K562 (cell line): ENCODE measurements around the gene ZNF860. TPM values are rescaled to one million over a fixed set of nuclear protein-coding genes. Genes with fewer than 3 reads are reported as not detected.

Experiments
- CC2D1A ChIP-seq: fragments of 450-650 bp; IDR thresholded peaks from 2 replicates; pipeline ENCODE4 v1.6.1; 2017; ENCODE audit warnings: mild to moderate bottlenecking
- MAFF ChIP-seq: IDR thresholded peaks from 2 replicates; pipeline ENCODE4 v1.6.1; 2012; ENCODE audit warnings: low read length, improper control_type of control experiment
- MAFG ChIP-seq: fragments of 450-650 bp; conservative IDR thresholded peaks from 2 replicates; pipeline ENCODE4 v1.6.1; 2016; ENCODE audit warnings: missing genetic modification characterization, missing compliant biosample characterization
- MAFK ChIP-seq: IDR thresholded peaks from 2 replicates; pipeline ENCODE4 v1.6.1; 2011; ENCODE audit warnings: low read length, improper control_type of control experiment
- polyA plus RNA-seq, 8 experiments: library from polyadenylated mRNA; depleted of rRNA in 4 of 8; stranded (reverse) in 5 of 8; unstranded in 3 of 8; fragments of >200 nt; fragmentation: Nextera tagmentation in 2 of 8; fragmentation: Illumina TruSeq in 1 of 8; extraction: Ambion mirVana in 2 of 8; extraction: Trizol in 1 of 8; gene quantifications; 2 replicates each; pipeline versions ENCODE4 v1.2.1 to v1.2.3, GENCODE V29; 2011 to 2014; ENCODE audit warnings: inconsistent platforms in 1 of 8, missing spikeins in 1 of 8
- total RNA-seq, 7 experiments: library from RNA; depleted of rRNA in 6 of 7; stranded (reverse); fragments of >200 nt in 6 of 7; fragmentation: Illumina TruSeq in 2 of 7; extraction: Trizol in 2 of 7; gene quantifications; 2 replicates each; pipeline versions ENCODE4 v1.2.1 to v1.2.3, GENCODE V29; 2011 to 2021; ENCODE audit warnings: low replicate concordance in 1 of 7
- TF ChIP-seq, protein P1 (sequence below): fragments of 450-650 bp; IDR thresholded peaks from 2 replicates; pipeline ENCODE4 v1.6.1; 2016; ENCODE audit warnings: mild to moderate bottlenecking, moderate library complexity
- TF ChIP-seq, protein P2 (sequence below): sonication (generic); IDR thresholded peaks from 2 replicates; pipeline ENCODE4 v1.6.1; 2016

Gene ZNF860
- total and polyA plus RNA-seq, 9 of the 15 experiments (the other 6 are each of a cell fraction or from before 2014, with no cell fraction given) = not detected

DNA sequence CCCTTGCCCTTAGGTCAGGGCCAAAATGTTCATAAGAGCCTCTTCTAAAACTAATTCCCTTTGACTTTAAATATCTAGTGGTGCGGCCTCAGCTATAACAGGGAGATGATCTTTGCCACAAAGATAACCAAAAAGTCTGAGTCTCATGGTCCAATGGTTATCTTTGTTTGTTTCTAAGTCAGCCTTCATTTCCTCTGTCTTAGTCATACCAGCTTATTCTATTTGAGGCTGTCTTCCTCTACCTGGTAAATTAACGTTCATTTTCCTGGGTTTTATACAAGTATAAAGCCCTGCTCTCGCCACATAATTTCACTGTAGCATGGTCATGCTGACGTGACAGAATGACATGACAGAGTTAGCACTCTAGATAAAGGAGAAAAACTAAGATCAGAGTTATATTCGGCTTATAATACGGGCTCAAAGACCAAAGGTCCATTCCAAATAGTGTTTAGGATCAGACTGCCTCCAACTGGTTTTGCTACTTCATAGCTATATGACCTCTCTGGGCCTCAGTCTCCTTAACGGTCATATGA lies 18.4 kb downstream of the ZNF860 start (continued):
- TF ChIP-seq, protein P1, sequence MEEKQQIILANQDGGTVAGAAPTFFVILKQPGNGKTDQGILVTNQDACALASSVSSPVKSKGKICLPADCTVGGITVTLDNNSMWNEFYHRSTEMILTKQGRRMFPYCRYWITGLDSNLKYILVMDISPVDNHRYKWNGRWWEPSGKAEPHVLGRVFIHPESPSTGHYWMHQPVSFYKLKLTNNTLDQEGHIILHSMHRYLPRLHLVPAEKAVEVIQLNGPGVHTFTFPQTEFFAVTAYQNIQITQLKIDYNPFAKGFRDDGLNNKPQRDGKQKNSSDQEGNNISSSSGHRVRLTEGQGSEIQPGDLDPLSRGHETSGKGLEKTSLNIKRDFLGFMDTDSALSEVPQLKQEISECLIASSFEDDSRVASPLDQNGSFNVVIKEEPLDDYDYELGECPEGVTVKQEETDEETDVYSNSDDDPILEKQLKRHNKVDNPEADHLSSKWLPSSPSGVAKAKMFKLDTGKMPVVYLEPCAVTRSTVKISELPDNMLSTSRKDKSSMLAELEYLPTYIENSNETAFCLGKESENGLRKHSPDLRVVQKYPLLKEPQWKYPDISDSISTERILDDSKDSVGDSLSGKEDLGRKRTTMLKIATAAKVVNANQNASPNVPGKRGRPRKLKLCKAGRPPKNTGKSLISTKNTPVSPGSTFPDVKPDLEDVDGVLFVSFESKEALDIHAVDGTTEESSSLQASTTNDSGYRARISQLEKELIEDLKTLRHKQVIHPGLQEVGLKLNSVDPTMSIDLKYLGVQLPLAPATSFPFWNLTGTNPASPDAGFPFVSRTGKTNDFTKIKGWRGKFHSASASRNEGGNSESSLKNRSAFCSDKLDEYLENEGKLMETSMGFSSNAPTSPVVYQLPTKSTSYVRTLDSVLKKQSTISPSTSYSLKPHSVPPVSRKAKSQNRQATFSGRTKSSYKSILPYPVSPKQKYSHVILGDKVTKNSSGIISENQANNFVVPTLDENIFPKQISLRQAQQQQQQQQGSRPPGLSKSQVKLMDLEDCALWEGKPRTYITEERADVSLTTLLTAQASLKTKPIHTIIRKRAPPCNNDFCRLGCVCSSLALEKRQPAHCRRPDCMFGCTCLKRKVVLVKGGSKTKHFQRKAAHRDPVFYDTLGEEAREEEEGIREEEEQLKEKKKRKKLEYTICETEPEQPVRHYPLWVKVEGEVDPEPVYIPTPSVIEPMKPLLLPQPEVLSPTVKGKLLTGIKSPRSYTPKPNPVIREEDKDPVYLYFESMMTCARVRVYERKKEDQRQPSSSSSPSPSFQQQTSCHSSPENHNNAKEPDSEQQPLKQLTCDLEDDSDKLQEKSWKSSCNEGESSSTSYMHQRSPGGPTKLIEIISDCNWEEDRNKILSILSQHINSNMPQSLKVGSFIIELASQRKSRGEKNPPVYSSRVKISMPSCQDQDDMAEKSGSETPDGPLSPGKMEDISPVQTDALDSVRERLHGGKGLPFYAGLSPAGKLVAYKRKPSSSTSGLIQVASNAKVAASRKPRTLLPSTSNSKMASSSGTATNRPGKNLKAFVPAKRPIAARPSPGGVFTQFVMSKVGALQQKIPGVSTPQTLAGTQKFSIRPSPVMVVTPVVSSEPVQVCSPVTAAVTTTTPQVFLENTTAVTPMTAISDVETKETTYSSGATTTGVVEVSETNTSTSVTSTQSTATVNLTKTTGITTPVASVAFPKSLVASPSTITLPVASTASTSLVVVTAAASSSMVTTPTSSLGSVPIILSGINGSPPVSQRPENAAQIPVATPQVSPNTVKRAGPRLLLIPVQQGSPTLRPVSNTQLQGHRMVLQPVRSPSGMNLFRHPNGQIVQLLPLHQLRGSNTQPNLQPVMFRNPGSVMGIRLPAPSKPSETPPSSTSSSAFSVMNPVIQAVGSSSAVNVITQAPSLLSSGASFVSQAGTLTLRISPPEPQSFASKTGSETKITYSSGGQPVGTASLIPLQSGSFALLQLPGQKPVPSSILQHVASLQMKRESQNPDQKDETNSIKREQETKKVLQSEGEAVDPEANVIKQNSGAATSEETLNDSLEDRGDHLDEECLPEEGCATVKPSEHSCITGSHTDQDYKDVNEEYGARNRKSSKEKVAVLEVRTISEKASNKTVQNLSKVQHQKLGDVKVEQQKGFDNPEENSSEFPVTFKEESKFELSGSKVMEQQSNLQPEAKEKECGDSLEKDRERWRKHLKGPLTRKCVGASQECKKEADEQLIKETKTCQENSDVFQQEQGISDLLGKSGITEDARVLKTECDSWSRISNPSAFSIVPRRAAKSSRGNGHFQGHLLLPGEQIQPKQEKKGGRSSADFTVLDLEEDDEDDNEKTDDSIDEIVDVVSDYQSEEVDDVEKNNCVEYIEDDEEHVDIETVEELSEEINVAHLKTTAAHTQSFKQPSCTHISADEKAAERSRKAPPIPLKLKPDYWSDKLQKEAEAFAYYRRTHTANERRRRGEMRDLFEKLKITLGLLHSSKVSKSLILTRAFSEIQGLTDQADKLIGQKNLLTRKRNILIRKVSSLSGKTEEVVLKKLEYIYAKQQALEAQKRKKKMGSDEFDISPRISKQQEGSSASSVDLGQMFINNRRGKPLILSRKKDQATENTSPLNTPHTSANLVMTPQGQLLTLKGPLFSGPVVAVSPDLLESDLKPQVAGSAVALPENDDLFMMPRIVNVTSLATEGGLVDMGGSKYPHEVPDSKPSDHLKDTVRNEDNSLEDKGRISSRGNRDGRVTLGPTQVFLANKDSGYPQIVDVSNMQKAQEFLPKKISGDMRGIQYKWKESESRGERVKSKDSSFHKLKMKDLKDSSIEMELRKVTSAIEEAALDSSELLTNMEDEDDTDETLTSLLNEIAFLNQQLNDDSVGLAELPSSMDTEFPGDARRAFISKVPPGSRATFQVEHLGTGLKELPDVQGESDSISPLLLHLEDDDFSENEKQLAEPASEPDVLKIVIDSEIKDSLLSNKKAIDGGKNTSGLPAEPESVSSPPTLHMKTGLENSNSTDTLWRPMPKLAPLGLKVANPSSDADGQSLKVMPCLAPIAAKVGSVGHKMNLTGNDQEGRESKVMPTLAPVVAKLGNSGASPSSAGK = 0 out of 2 replicates have a peak, but pooled peaks have one; percentile 9
- TF ChIP-seq CC2D1A = no peak
- TF ChIP-seq, protein P2, sequence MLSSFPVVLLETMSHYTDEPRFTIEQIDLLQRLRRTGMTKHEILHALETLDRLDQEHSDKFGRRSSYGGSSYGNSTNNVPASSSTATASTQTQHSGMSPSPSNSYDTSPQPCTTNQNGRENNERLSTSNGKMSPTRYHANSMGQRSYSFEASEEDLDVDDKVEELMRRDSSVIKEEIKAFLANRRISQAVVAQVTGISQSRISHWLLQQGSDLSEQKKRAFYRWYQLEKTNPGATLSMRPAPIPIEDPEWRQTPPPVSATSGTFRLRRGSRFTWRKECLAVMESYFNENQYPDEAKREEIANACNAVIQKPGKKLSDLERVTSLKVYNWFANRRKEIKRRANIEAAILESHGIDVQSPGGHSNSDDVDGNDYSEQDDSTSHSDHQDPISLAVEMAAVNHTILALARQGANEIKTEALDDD = peak; percentile 46; the same call in 1 of the 2 replicates
- peak; percentile 92 for TF ChIP-seq MAFG (tag)
- TF ChIP-seq MAFF = peak; percentile 64
- TF ChIP-seq MAFK = peak; percentile 66; the same call in 1 of the 2 replicates
